PFSK-1 (cell line): Measurements from ENCODE around the gene ECHS1.

ENCODE experiments used
- FOXP2 ChIP-seq: optimal IDR thresholded peaks from 2 replicates; pipeline ENCODE3; 2011; ENCODE audit warnings: borderline replicate concordance, control low read depth, inconsistent platforms; ENCODE audit not compliant: insufficient read depth; ENCODE audit errors: extremely low read length, extremely low read depth
- POLR2AphosphoS5 ChIP-seq: IDR thresholded peaks from 2 replicates; pipeline ENCODE4 v1.6.1; 2012; ENCODE audit warnings: low read depth, mild to moderate bottlenecking, control low read depth, low read length, moderate library complexity
- SIN3A ChIP-seq: IDR thresholded peaks from 2 replicates; pipeline ENCODE4 v1.6.1; 2012; ENCODE audit warnings: mild to moderate bottlenecking, low read length, moderate library complexity, borderline replicate concordance; ENCODE audit not compliant: insufficient read depth
- TAF1 ChIP-seq: IDR thresholded peaks from 2 replicates; pipeline ENCODE4 v1.6.1; 2012; ENCODE audit warnings: low read length, control low read depth, borderline replicate concordance; ENCODE audit not compliant: insufficient read depth
- TF ChIP-seq, protein P1 (sequence below), 2 experiments: IDR thresholded peaks; 2 replicates each; pipeline versions ENCODE4 v1.6.1 to v1.8.0; 2011 to 2012; ENCODE audit warnings: low read depth in 2 of 2, low read length in 2 of 2, control low read depth in 1 of 2, inconsistent platforms in 1 of 2, mild to moderate bottlenecking in 1 of 2, moderate library complexity in 1 of 2; ENCODE audit not compliant: insufficient read depth in 1 of 2

DNA sequence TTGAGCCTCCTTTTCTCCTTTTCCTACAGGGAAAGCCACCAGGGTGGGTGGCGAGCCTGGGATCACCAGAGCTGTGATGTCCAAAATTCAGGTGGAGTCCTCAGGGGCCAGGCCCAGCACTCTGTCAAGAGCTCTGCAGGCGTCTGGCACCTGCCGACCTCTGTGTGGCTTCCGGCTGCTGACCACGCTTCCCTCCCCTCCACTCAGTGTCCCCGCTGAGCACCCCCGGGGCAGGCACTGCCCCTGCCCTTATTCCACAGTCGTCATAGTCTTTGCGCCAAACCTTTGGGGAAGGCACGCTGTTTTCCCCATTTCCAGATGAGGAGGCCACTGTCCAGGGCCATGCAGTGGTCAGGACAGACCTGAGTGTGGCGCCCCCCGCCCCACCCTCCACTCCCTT lies 28.3 kb upstream of the ECHS1 start:
- TF ChIP-seq POLR2AphosphoS5, result no peak
- no peak for TF ChIP-seq TAF1
- TF ChIP-seq FOXP2, result no peak
- no peak for TF ChIP-seq SIN3A
- TF ChIP-seq, protein P1, sequence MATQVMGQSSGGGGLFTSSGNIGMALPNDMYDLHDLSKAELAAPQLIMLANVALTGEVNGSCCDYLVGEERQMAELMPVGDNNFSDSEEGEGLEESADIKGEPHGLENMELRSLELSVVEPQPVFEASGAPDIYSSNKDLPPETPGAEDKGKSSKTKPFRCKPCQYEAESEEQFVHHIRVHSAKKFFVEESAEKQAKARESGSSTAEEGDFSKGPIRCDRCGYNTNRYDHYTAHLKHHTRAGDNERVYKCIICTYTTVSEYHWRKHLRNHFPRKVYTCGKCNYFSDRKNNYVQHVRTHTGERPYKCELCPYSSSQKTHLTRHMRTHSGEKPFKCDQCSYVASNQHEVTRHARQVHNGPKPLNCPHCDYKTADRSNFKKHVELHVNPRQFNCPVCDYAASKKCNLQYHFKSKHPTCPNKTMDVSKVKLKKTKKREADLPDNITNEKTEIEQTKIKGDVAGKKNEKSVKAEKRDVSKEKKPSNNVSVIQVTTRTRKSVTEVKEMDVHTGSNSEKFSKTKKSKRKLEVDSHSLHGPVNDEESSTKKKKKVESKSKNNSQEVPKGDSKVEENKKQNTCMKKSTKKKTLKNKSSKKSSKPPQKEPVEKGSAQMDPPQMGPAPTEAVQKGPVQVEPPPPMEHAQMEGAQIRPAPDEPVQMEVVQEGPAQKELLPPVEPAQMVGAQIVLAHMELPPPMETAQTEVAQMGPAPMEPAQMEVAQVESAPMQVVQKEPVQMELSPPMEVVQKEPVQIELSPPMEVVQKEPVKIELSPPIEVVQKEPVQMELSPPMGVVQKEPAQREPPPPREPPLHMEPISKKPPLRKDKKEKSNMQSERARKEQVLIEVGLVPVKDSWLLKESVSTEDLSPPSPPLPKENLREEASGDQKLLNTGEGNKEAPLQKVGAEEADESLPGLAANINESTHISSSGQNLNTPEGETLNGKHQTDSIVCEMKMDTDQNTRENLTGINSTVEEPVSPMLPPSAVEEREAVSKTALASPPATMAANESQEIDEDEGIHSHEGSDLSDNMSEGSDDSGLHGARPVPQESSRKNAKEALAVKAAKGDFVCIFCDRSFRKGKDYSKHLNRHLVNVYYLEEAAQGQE (IDR thresholded peaks at IDR 0.05; ENCODE audit: insufficient read depth in 1 of 2, low read depth in 2 of 2, low read length in 2 of 2), result no peak
